AG09319 (cell line): ENCODE data around the gene COL20A1.

Experiments used
- DNase-seq: peaks from one replicate; pipeline ENCODE4 v3.0.0-alpha.2; 2010; ENCODE audit warnings: low read depth; ENCODE audit errors: extremely low read depth
- TF ChIP-seq, protein P1 (sequence below): IDR thresholded peaks from 2 replicates; pipeline ENCODE4 v1.5.1; 2011; ENCODE audit warnings: low read depth, mild to moderate bottlenecking, inconsistent platforms, low read length, moderate library complexity

The COL20A1 gene

DNA sequence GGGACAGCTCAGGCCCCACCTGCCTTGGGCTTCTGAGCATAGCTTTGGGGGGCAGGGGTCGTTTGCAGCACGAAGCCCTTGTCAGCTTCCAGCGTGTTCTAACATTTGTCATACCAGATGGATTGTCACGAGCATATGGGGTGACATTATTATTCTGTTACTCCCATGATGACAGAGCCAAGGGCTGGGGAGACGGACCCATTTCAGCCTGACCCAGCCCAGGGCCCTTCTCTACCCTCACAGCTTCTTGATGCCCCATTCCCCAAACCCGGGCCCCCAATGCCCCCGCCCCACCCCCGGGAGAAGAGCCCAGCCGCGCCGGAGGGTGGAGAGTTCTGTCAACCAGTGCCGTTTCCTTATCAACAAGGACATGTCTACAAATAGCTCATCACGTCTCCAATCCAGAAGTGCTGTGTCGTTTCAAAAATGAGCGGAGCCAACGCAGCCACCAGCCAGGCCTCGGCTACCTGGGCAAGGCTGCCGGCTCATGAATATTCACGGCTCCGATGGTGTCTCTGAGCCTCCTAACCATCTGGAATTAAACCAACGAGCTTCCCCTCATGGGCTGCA lies 77.7 kb downstream of the COL20A1 start:
- TF ChIP-seq, protein P1, sequence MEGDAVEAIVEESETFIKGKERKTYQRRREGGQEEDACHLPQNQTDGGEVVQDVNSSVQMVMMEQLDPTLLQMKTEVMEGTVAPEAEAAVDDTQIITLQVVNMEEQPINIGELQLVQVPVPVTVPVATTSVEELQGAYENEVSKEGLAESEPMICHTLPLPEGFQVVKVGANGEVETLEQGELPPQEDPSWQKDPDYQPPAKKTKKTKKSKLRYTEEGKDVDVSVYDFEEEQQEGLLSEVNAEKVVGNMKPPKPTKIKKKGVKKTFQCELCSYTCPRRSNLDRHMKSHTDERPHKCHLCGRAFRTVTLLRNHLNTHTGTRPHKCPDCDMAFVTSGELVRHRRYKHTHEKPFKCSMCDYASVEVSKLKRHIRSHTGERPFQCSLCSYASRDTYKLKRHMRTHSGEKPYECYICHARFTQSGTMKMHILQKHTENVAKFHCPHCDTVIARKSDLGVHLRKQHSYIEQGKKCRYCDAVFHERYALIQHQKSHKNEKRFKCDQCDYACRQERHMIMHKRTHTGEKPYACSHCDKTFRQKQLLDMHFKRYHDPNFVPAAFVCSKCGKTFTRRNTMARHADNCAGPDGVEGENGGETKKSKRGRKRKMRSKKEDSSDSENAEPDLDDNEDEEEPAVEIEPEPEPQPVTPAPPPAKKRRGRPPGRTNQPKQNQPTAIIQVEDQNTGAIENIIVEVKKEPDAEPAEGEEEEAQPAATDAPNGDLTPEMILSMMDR: no peak
- DNase-seq: no peak

DNA sequence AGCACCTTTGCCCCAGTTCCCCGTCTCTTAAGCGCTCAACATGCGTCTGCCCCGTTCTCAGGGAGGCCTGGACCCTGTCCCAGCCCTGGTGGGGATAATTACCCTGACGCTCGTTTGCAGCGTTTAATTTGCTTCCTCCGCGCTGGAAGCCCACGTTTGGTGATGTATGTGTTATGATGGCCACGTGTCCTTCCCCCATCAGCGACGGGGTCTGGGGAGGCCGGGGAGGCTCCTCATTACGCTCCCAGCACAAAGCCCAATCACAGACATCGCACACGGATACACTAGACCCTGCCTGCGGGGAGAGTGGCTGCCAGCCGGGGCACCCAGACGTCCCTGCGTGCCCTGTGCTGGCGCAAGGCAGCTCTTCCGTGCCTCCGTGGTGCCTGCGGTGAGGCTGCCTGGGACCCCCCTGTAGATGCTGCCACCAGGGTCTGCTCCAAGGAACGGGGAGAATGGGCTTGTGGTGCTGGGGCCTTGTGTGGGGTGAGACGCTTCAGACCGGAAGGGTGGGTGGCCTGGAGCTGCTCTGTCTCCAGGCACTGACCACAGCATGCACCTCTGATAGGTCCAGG lies 78.4 kb downstream of the COL20A1 start:
- DNase-seq: no peak
- TF ChIP-seq, protein P1: no peak

DNA sequence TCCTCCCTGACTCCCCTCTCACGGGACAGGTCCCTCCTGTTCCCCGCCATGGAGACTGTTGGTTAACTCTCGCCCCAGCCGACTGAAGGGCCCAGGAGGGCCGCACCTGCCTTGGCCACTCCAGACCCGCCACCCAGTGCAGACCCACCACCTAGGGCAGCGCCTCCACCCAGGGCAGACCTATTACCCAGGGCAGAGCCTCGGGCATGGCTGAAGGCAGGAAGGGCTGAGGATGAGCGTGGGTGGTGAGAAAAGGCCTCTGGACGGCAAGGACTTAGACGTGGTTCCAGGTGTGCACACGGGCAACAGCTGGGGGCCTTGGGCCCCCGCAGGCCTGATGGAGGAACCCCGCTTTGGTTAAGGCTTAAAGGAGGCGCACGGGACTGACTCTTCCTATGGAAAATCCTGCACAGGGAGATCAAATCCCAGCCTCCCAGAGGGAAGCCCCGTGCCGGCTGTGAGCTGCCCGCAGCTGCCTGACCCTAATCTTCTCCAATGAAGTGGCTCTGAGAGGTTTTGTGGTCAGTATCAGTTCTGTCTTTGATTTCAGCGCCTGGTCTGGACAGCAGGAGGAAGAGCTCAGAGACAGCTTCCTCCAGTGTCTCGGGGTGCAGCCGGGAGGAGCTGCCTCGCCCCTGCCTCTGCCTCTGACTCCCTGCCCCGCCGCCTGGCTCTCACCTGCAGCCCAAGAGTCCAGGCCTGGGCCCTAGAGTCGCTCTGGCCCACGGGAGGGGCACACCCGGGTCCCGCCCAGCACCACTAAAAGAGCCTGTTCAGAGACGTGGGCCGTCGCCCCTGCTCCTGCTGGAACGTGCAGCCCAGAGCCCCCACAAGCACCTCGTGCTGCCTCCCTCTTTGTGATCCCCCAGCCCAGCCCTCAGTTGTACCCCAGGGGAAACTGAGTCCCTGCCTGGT lies 80.2 kb downstream of the COL20A1 start:
- DNase-seq: no peak
- TF ChIP-seq, protein P1: no peak

DNA sequence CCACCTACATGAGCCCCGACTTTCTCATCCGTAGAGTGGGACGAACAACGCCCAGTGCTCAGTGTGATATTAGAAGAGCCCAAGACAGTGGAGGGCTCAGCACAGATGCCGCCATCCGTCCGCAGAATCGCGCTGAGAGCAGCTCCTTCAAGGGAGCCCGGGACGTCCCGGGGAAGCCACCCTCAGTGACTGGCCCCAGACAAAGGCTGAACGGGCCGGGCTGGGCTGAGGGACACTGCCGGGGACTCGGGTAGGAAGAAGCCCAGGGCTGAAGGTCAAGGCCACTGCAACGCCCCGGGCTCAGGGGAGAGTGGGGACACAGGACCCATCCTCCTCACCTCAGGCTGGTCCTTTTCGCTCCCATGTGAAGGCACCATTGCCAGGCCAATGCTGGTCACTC lies 81.0 kb downstream of the COL20A1 start:
- DNase-seq: no peak
- TF ChIP-seq, protein P1: no peak

DNA sequence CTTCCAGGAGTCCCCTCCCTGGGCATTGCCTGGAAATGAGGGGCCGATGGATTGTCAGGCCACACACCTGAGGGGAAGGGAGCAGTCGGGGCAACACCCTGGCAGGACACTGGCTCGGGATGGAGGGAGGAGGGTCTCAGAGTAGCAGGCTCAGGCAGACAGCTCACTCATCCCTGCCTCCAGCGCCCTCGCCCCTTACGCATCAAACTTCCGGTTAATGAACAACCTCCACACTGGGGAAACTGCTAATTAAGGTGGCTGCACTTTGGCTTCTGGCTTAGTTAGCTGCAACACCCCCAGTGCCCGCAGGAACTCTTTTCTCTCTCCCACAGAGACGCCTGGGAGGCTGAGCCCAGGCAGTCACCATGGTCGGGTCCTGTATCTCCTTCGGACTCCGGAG lies 81.5 kb downstream of the COL20A1 start:
- TF ChIP-seq, protein P1: no peak
- no peak for DNase-seq

DNA sequence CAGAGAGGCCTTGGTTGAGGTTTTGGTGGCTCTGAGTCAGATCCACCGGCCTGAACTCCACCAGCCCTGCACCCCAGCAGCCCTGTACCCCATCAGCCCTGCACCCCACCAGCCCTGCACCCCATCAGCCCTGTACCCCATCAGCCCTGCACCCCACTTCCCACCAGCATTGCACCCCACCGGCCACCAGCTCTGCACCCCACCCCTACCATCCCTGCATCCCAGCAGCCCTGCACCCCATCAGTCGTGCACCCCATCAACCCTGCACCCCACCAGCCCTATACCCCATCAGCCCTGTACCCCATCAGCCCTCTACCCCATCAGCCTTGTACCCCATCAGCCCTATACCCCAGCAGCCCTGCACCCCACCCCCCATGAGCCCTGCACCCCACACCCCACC lies 82.5 kb downstream of the COL20A1 start:
- no peak for DNase-seq

More for the DNA sequence above, 82.5 kb downstream of the COL20A1 start:
- TF ChIP-seq, protein P1: no peak
